H1 (cell line): Measurements from ENCODE around the gene TRAPPC6A. TPM values are rescaled to one million over a fixed set of nuclear protein-coding genes. Genes with fewer than 3 reads are reported as not detected.

Source experiments
- CTCF ChIA-PET: fragments of 300-600 bp; sonication (Branson Sonifier 250); formaldehyde crosslinking; loops from one replicate; lab custom pipeline; 2021; ENCODE audit not compliant: partially characterized antibody; lab: Charles Lee
- POLR2A ChIA-PET: fragments of 300-600 bp; sonication (Branson Sonifier 250); formaldehyde crosslinking; loops from one replicate; lab custom pipeline; 2021; ENCODE audit warnings: inconsistent platforms; ENCODE audit not compliant: partially characterized antibody; lab: Charles Lee
- DNase-seq, 2 experiments: peaks; one replicate each; pipeline versions ENCODE4 v3.0.0 to v3.0.0-alpha.2; 2010 to 2022; ENCODE audit warnings: low spot score in 2 of 2, low read depth in 1 of 2, mixed read lengths in 1 of 2
- FAIRE-seq: peaks from 2 replicates; lab custom pipeline; 2011; peaks lifted over from hg19 to GRCh38; lab: Jason Lieb, UNC
- H2AFZ ChIP-seq: 2 replicates; pipeline ENCODE4 v1.8.1; 2012; ENCODE audit warnings: low read length, inconsistent platforms
- H2AK5ac ChIP-seq: 2 replicates; pipeline ENCODE4 v1.6.1; 2013; ENCODE audit warnings: low read depth, low read length
- H2BK120ac ChIP-seq: replicated peaks from 2 replicates; pipeline ENCODE3; 2013; ENCODE audit warnings: low read depth, low read length, inconsistent platforms
- H2BK12ac ChIP-seq: 2 replicates; pipeline ENCODE4 v1.6.1; 2013; ENCODE audit warnings: low read depth, low read length
- H2BK15ac ChIP-seq: 2 replicates; pipeline ENCODE4 v1.6.1; 2013; ENCODE audit warnings: low read length
- H2BK20ac ChIP-seq: 2 replicates; pipeline ENCODE4 v1.6.1; 2013; ENCODE audit warnings: low read length
- H2BK5ac ChIP-seq: 2 replicates; pipeline ENCODE4 v1.6.1; 2013; ENCODE audit warnings: low read depth, low read length
- H3K14ac ChIP-seq: 2 replicates; pipeline ENCODE4 v1.6.1; 2013; ENCODE audit warnings: inconsistent platforms; ENCODE audit not compliant: insufficient read length
- H3K18ac ChIP-seq: 2 replicates; pipeline ENCODE4 v1.6.1; 2013; ENCODE audit warnings: low read length; ENCODE audit errors: extremely low read depth
- H3K23ac ChIP-seq: 2 replicates; pipeline ENCODE4 v1.6.1; 2013; ENCODE audit warnings: inconsistent platforms; ENCODE audit not compliant: insufficient read length
- H3K23me2 ChIP-seq: 2 replicates; pipeline ENCODE4 v1.6.1; 2013; ENCODE audit warnings: low read depth, low read length
- H3K27ac ChIP-seq: 2 replicates; pipeline ENCODE4 v1.6.1; 2011; ENCODE audit warnings: low read depth, low read length, inconsistent platforms
- H3K27me3 ChIP-seq, 4 experiments: replicated peaks in 1 of 4; 1 replicate in 1 of 4; 2 replicates in 3 of 4; pipeline versions ENCODE4 v1.6.1 to v1.8.1; 2011 to 2013; ENCODE audit warnings: low read length in 3 of 4, mild to moderate bottlenecking in 3 of 4, inconsistent platforms in 2 of 4, mixed read lengths in 2 of 4, moderate library complexity in 1 of 4; ENCODE audit not compliant: control insufficient read depth in 3 of 4, insufficient read depth in 3 of 4; ENCODE audit errors: extremely low read depth in 1 of 4
- H3K36me3 ChIP-seq, 4 experiments: 2 replicates each; pipeline versions ENCODE4 v1.6.1 to v1.8.1; 2011 to 2013; ENCODE audit warnings: mild to moderate bottlenecking in 4 of 4, low read length in 3 of 4, moderate library complexity in 2 of 4, control low read depth in 1 of 4, inconsistent platforms in 1 of 4; ENCODE audit not compliant: insufficient read depth in 4 of 4, control insufficient read depth in 2 of 4
- H3K4ac ChIP-seq: replicated peaks from 2 replicates; pipeline ENCODE3; 2013; ENCODE audit warnings: low read length, low read depth, mixed read lengths, inconsistent platforms; ENCODE audit not compliant: insufficient read length
- H3K4me1 ChIP-seq, 4 experiments: replicated peaks in 1 of 4; 1 replicate in 1 of 4; 2 replicates in 3 of 4; pipeline versions ENCODE4 v1.6.1 to v1.8.1; 2011 to 2013; ENCODE audit warnings: low read length in 3 of 4, inconsistent platforms in 2 of 4, mixed read lengths in 1 of 4; ENCODE audit not compliant: insufficient read depth in 4 of 4, control insufficient read depth in 3 of 4
- H3K4me2 ChIP-seq, 2 experiments: 2 replicates each; pipeline versions ENCODE4 v1.6.1 to v1.8.1; 2011 to 2013; ENCODE audit warnings: low read depth in 2 of 2, low read length in 2 of 2, control low read depth in 1 of 2, inconsistent platforms in 1 of 2, mild to moderate bottlenecking in 1 of 2; ENCODE audit not compliant: insufficient read depth in 1 of 2
- H3K4me3 ChIP-seq, 4 experiments: fragments of 200-600, 300-600 bp in 1 of 4; sonication (generic), shearing (Covaris generic), sonication (Bioruptor Twin) in 1 of 4; 2 replicates each; pipeline versions ENCODE4 v1.5.1 to v1.8.1; 2011 to 2016; ENCODE audit warnings: low read length in 4 of 4, low read depth in 3 of 4, control low read depth in 2 of 4, inconsistent platforms in 2 of 4, mild to moderate bottlenecking in 2 of 4, mixed read lengths in 1 of 4, moderate library complexity in 1 of 4; ENCODE audit not compliant: insufficient read depth in 2 of 4; ENCODE audit errors: extremely low read depth in 1 of 4
- H3K56ac ChIP-seq: replicated peaks from 2 replicates; pipeline ENCODE3; 2013; ENCODE audit warnings: low read depth, mild to moderate bottlenecking, mixed read lengths, low read length, inconsistent platforms; ENCODE audit not compliant: insufficient read length
- H3K79me1 ChIP-seq: 2 replicates; pipeline ENCODE4 v1.6.1; 2013; ENCODE audit warnings: low read depth, low read length, control low read depth
- H3K79me2 ChIP-seq, 2 experiments: 2 replicates each; pipeline versions ENCODE4 v1.6.1 to v1.8.1; 2012 to 2013; ENCODE audit warnings: low read length in 2 of 2, mild to moderate bottlenecking in 2 of 2, inconsistent platforms in 1 of 2; ENCODE audit not compliant: insufficient read depth in 2 of 2, control insufficient read depth in 1 of 2
- H3K9ac ChIP-seq, 4 experiments: replicated peaks in 1 of 4; 1 replicate in 1 of 4; 2 replicates in 3 of 4; pipeline versions ENCODE4 v1.6.1 to v1.8.1; 2011 to 2013; ENCODE audit warnings: low read depth in 3 of 4, low read length in 3 of 4, control low read depth in 2 of 4, mild to moderate bottlenecking in 2 of 4, moderate library complexity in 2 of 4, inconsistent platforms in 1 of 4; ENCODE audit errors: extremely low read depth in 1 of 4
- H3K9me3 ChIP-seq, 2 experiments: 2 replicates each; pipeline versions ENCODE4 v1.6.1 to v1.8.1; 2012 to 2013; ENCODE audit warnings: mild to moderate bottlenecking in 2 of 2, moderate library complexity in 2 of 2, control low read depth in 1 of 2, inconsistent platforms in 1 of 2, low read depth in 1 of 2, low read length in 1 of 2, mixed read lengths in 1 of 2; ENCODE audit not compliant: insufficient read depth in 2 of 2
- H4K20me1 ChIP-seq, 2 experiments: replicated peaks in 1 of 2; 2 replicates each; pipeline versions ENCODE3 to v1.8.1; 2011 to 2013; ENCODE audit warnings: inconsistent platforms in 2 of 2, low read length in 2 of 2, mild to moderate bottlenecking in 1 of 2; ENCODE audit not compliant: insufficient read depth in 2 of 2, control insufficient read depth in 1 of 2
- H4K5ac ChIP-seq: 2 replicates; pipeline ENCODE4 v1.6.1; 2013; ENCODE audit warnings: low read length, low read depth, mixed read lengths, inconsistent platforms; ENCODE audit not compliant: insufficient read length
- H4K8ac ChIP-seq: 2 replicates; pipeline ENCODE4 v1.8.0; 2013; ENCODE audit warnings: mild to moderate bottlenecking, moderate library complexity, low read length, inconsistent platforms; ENCODE audit not compliant: insufficient read depth; ENCODE audit errors: extremely low read depth
- H4K91ac ChIP-seq: replicated peaks from 2 replicates; pipeline ENCODE3; 2013; ENCODE audit warnings: low read length, mixed read lengths, inconsistent platforms; ENCODE audit not compliant: insufficient read length
- EGR1 ChIP-seq: IDR thresholded peaks from 2 replicates; pipeline ENCODE4 v1.6.1; 2011; ENCODE audit warnings: low read depth, low read length, borderline replicate concordance
- WGBS, 2 experiments: shearing (Covaris generic) in 1 of 2; methylation state at CpG; one replicate each; pipeline versions ENCODE4 v1.1.6 to v1.1.7; 2013 to 2015; ENCODE audit warnings: low lambda C conversion rate in 2 of 2, mixed read lengths in 2 of 2, inconsistent platforms in 1 of 2, low coverage in 1 of 2, missing lambda C conversion rate in 1 of 2; ENCODE audit not compliant: insufficient replicate concordance in 2 of 2, insufficient coverage in 1 of 2, insufficient read length in 1 of 2; ENCODE audit errors: extremely low coverage in 1 of 2, missing lambda C conversion rate in 1 of 2; 5-methylcytosine and 5-hydroxymethylcytosine counted together
- polyA plus RNA-seq, 7 experiments: library from polyadenylated mRNA; depleted of rRNA in 3 of 7; stranded (reverse) in 5 of 7; unstranded in 2 of 7; fragments of >200 nt in 5 of 7; fragments of 200-250 nt in 2 of 7; gene quantifications; 1 replicate in 5 of 7; 2 replicates in 1 of 7; 4 replicates in 1 of 7; pipeline versions ENCODE4 v1.2.1 to v1.2.3, GENCODE V29; 2011 to 2013; ENCODE audit warnings: missing spikeins in 2 of 7, mixed read lengths in 2 of 7
- total RNA-seq: library from RNA; stranded (reverse); fragmentation: NEBNext Ultra II Directional; extraction: Animal tissue kit (Norgen Biotek cat#: 25700); gene quantifications from 2 replicates; pipeline ENCODE4 v1.2.1, GENCODE V29; 2021

The TRAPPC6A gene
- total and polyA plus RNA-seq, 2 of the 8 experiments (the other 6 are each of a cell fraction or from before 2014, with no cell fraction given), result 31.8 to 130 TPM

DNA sequence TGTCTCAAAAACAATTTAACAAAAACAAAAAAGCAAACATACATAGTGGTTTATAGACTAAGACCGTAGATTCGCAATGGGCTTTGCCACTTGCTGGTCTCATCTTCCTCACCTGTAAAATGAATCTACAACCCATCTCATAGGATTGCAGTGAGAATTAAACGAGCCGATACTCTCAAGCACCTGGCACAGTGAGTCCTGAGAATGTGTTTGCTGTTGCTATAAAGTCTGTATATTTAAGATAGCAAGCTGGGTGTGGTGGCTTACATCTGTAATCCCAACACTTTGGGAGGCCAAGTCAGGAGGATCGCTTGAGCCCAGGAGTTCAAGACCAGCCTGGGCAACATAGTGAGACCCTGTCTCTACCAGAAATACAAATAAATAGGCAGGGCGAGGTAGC lies 44.7 kb upstream of the TRAPPC6A start:
- Histone ChIP-seq H3K27me3 (peaks cover 0 to 12% (median 11%) of the 10 kb centered on the region in 4 experiments; a peak in 6 of 7 replicates), H4K5ac (no peak overlapping the region), H3K18ac (no peak overlapping the region), H3K9ac (no peak overlapping the region), H3K27ac (no peak overlapping the region), H3K79me1 (no peaks in the 10 kb centered on the region)
- TF ChIP-seq EGR1, result no peak
- TF ChIP-seq, all 59 proteins: peak for 0
- peaks cover 0 to 4% of the 10 kb centered on the region in 2 experiments for H4K20me1 ChIP-seq
- no peak overlapping the region for H2BK5ac ChIP-seq
- no peaks in the 10 kb centered on the region for H3K79me2 ChIP-seq
- H3K23ac ChIP-seq, result no peak overlapping the region
- no peak overlapping the region for H3K4me3 ChIP-seq
- 87% methylated on average over 6 of the region's 6 CpGs; no CpG with 5 or more reads in 1 of the 2 experiments for WGBS, 2 experiments
- no peaks in the 10 kb centered on the region for H3K9me3 ChIP-seq
- no peak overlapping the region for H4K8ac ChIP-seq
- H3K4me1 ChIP-seq, result peaks cover 0 to 10% (median 3%) of the 10 kb centered on the region in 4 experiments; a peak in 5 of 7 replicates
- ChIA-PET POLR2A (interaction anchor here (1.2 to 1.7 kb wide), 2 partner anchors 24 to 26 kb away, joined by 3 to 5 read pairs; no protein-coding TSS in a partner anchor), CTCF (interaction anchor here (0.6 to 1.2 kb wide), 3 partner anchors 8 to 39 kb away, joined by 3 to 4 read pairs (median 4); no protein-coding TSS in a partner anchor)
- H2BK20ac ChIP-seq, result no peak overlapping the region
- no peak overlapping the region for H2AFZ ChIP-seq
- peaks cover 4% of the 10 kb centered on the region; the same call in 1 of the 2 replicates for H3K23me2 ChIP-seq
- H3K36me3 ChIP-seq, result no peaks in the 10 kb centered on the region
- no peak overlapping the region for H3K56ac ChIP-seq
- H2BK120ac ChIP-seq, result no peak overlapping the region
- no peak overlapping the region for H2BK12ac ChIP-seq
- DNase-seq, result no peak
- no peak overlapping the region for H3K4ac ChIP-seq
- no peak overlapping the region for H4K91ac ChIP-seq
- no peak for FAIRE-seq
- H3K4me2 ChIP-seq, result no peak overlapping the region
- no peak overlapping the region for H2BK15ac ChIP-seq
- H3K14ac ChIP-seq, result no peak overlapping the region
- H2AK5ac ChIP-seq, result no peak overlapping the region
